Mesothelial cell of epicardium (in vitro differentiated cells): ENCODE data around the gene MTCL1. TPM values are rescaled to one million over a fixed set of nuclear protein-coding genes. Genes with fewer than 3 reads are reported as not detected.

Experiments
- DNase-seq, 2 experiments: peaks; one replicate each; pipeline ENCODE4 v3.0.0; 2021; ENCODE audit warnings: low spot score in 2 of 2; ENCODE audit not compliant: unreplicated experiment in 2 of 2
- H3K27ac Mint-ChIP-seq: 2 replicates; pipeline ENCODE4 v1.8.0; 2021; ENCODE audit warnings: mixed read lengths
- H3K27me3 Mint-ChIP-seq: 2 replicates; pipeline ENCODE4 v1.8.0; 2021; ENCODE audit warnings: low read depth, mixed read lengths
- H3K36me3 Mint-ChIP-seq: 2 replicates; pipeline ENCODE4 v1.8.0; 2021; ENCODE audit warnings: mixed read lengths
- H3K4me1 Mint-ChIP-seq: 2 replicates; pipeline ENCODE4 v1.8.0; 2021; ENCODE audit warnings: mixed read lengths
- H3K4me3 Mint-ChIP-seq: 2 replicates; pipeline ENCODE4 v1.8.0; 2021; ENCODE audit warnings: mild to moderate bottlenecking, moderate library complexity, mixed read lengths
- H3K9me3 Mint-ChIP-seq: 2 replicates; pipeline ENCODE4 v1.8.0; 2021; ENCODE audit warnings: mixed read lengths
- total RNA-seq: library from RNA; stranded (reverse); gene quantifications from 3 replicates; pipeline ENCODE4 v1.2.1, GENCODE V29; 2021
- TF ChIP-seq, protein P1 (sequence below): fragments of 200-600 bp; sonication (generic); IDR thresholded peaks from one replicate; pipeline ENCODE4 v1.5.0; 2021; ENCODE audit warnings: antibody characterized with exemption; ENCODE audit not compliant: unreplicated experiment

MTCL1 gene
- total RNA-seq, 1 donor from 2014 or later, result 24.7 TPM

DNA sequence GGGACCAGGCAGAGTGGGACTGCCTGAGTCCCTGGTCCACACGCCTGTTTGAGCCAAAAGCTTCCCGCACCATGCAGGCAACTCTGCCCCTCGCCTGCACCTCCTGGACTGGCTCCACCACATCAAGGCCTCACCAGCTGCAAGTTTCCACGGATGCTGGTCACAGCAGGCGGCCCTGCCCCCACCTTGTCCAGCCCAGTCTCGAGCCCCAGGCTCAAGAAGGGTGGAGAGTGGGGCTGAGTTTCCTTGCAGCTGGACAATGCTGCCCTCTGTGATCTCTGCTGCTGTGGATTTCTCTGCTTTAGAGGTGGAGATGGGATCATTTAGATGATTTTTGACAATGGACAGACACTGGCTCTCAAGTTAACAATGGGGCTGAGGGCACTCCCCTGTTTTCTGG is 74.9 kb downstream of the MTCL1 start:
- TF ChIP-seq, protein P1, sequence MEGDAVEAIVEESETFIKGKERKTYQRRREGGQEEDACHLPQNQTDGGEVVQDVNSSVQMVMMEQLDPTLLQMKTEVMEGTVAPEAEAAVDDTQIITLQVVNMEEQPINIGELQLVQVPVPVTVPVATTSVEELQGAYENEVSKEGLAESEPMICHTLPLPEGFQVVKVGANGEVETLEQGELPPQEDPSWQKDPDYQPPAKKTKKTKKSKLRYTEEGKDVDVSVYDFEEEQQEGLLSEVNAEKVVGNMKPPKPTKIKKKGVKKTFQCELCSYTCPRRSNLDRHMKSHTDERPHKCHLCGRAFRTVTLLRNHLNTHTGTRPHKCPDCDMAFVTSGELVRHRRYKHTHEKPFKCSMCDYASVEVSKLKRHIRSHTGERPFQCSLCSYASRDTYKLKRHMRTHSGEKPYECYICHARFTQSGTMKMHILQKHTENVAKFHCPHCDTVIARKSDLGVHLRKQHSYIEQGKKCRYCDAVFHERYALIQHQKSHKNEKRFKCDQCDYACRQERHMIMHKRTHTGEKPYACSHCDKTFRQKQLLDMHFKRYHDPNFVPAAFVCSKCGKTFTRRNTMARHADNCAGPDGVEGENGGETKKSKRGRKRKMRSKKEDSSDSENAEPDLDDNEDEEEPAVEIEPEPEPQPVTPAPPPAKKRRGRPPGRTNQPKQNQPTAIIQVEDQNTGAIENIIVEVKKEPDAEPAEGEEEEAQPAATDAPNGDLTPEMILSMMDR, result no peak
- H3K36me3 Mint-ChIP-seq, result peaks cover 2% of the 10 kb centered on the region
- H3K9me3 Mint-ChIP-seq, result no peaks in the 10 kb centered on the region
- DNase-seq, result no peak
- H3K4me1 Mint-ChIP-seq, result peaks cover 17% of the 10 kb centered on the region
- H3K4me3 Mint-ChIP-seq, result no peak overlapping the region
- no peak overlapping the region for H3K27ac Mint-ChIP-seq
- peaks cover 1% of the 10 kb centered on the region for H3K27me3 Mint-ChIP-seq

GRCh38 chr18:8781671-8782070 is 76.3 kb downstream of the MTCL1 start:
- H3K4me1 Mint-ChIP-seq, result peaks cover 21% of the 10 kb centered on the region
- no peak for DNase-seq
- peaks cover 1% of the 10 kb centered on the region for H3K27me3 Mint-ChIP-seq
- no peak overlapping the region for H3K4me3 Mint-ChIP-seq
- no peak overlapping the region for H3K27ac Mint-ChIP-seq
- TF ChIP-seq, protein P1, result no peak
- H3K9me3 Mint-ChIP-seq, result no peaks in the 10 kb centered on the region
- peaks cover 4% of the 10 kb centered on the region for H3K36me3 Mint-ChIP-seq

DNA sequence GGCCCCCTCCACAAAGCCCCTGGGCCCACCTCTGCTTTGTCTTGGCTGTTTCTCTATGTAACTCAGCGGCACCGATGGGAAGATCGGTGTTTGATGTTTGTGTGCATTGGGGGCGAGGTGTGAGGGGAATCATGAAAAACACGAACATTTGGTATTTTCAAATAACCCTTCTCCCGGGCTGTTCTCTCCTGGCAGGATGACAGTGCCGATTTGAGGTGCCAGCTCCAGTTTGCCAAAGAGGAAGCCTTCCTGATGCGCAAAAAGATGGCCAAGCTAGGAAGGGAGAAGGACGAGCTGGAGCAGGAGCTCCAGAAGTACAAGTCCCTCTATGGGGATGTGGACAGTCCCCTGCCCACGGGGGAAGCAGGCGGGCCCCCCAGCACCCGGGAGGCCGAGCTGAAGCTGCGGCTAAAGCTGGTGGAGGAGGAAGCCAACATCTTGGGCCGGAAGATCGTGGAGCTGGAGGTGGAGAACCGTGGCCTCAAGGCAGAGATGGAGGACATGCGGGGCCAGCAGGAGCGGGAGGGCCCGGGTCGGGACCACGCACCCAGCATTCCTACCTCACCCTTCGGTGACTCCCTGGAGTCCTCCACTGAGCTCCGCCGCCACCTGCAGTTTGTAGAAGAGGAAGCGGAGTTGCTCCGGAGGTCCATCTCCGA is 78.1 kb downstream of the MTCL1 start:
- TF ChIP-seq, protein P1, result no peak
- H3K27ac Mint-ChIP-seq, result no peak overlapping the region
- peaks cover 4% of the 10 kb centered on the region for H3K36me3 Mint-ChIP-seq
- H3K4me1 Mint-ChIP-seq, result peaks cover 19% of the 10 kb centered on the region
- peaks cover 1% of the 10 kb centered on the region for H3K27me3 Mint-ChIP-seq
- DNase-seq, result no peak
- no peaks in the 10 kb centered on the region for H3K9me3 Mint-ChIP-seq
- H3K4me3 Mint-ChIP-seq, result no peak overlapping the region

DNA sequence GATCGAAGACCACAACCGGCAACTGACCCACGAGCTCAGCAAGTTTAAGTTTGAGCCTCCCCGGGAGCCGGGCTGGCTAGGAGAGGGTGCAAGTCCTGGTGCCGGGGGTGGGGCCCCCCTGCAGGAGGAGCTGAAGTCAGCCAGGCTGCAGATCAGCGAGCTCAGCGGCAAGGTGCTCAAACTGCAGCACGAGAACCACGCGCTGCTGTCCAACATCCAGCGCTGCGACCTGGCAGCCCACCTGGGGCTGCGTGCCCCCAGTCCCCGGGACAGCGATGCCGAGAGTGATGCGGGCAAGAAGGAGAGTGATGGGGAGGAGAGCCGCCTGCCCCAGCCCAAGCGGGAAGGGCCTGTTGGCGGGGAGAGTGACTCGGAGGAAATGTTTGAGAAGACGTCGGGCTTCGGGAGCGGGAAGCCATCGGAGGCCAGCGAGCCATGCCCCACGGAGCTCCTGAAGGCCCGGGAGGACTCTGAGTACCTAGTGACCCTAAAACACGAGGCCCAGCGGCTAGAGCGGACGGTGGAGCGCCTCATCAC is 78.7 kb downstream of the MTCL1 start:
- Mint-ChIP-seq H3K36me3 (peaks cover 4% of the 10 kb centered on the region), H3K4me1 (peaks cover 19% of the 10 kb centered on the region), H3K27me3 (peaks cover 1% of the 10 kb centered on the region), H3K27ac (no peak overlapping the region), H3K9me3 (no peaks in the 10 kb centered on the region), H3K4me3 (no peak overlapping the region)
- DNase-seq, result no peak
- TF ChIP-seq, protein P1, result no peak

DNA sequence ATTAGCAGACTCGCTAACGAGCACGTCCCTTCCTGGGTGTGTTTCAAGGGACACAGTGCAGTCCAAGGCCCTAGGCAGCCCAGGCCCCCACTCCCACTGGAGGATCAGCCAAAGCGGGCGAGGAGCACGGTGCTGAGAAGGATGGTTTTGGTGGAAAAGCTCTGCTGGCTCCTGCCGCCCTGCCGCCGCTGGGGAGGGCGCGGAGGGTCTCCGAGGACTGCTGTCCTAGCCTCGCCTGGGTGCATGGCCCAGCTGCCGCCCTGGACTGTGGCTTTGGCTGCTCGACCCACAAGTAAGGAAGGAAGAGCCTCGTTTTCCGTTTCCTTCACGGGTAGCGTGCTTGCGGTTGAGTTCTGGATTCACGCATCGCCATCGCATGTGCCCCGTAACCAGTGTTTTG is 79.9 kb downstream of the MTCL1 start:
- Mint-ChIP-seq H3K36me3 (peaks cover 4% of the 10 kb centered on the region), H3K27me3 (peaks cover 1% of the 10 kb centered on the region), H3K4me3 (no peak overlapping the region), H3K27ac (no peak overlapping the region), H3K9me3 (no peaks in the 10 kb centered on the region), H3K4me1 (peaks cover 19% of the 10 kb centered on the region)
- TF ChIP-seq, protein P1, result no peak
- DNase-seq, result no peak
